ENCODE data around the gene RHCG.

The RHCG gene

GRCh38 chr15:89502867-89503595 lies 6.6 kb upstream of the RHCG start:
- no peak for DNase-seq

DNA sequence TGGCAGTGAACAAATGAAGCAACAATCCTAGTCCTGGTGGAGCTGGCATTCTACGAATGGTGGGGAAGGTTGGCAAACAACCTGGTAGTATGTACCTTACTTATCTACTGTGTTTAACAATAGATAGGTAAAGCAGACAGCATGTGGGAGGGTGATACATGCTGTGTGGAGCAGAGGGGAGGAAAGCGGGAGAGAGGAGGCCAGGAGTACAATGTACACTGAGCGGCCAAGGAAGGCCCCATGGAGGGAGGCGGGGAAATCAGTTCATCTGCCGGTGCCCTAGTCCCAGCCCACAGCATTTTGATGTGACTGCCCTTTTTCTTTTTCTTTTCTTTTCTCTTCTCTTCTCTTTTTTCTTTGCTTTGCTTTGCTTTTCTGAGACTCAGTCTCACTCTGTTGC lies 5.3 kb upstream of the RHCG start:
- DNase-seq, result no peak

DNA sequence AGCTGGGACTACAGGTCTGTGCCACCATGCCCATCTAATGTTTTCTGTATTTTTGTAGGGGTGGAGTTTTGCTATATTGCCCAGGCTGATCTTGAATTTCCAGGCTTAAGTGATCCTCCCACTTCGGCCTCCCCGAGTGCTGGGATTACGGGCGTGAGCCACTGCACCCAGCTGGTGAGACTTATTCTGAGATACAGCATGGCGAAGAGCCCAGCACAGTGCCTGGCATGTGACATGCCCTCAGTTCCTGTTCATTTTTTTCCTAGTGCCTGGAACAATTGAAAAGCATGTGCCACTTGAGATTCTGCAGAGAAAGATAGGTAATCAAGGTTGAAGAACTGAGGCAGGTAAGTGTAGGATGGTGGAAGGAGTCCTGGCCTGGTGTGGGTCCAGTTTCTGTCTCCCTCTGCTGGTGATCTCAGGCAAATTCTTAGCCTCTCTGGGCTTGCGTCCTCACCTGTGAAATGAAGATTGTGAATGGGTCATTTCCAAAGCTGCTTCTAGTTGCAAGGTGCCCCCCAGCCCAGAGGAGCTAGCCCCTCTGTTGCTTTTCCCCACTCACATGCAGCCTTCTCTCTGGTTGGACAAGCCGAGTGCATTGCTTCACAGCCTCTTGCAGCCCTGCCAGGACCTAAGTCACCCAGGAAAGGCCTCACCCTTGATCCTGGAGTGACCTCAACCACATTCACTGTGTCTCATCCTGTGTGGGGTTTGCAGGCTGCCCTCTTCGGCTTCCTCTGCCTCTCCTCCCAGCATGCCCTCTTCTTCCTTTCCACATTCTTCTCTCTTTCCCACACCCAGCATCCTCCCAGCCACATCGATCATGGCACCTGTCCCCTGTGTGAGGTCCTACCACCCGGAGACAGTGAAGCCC lies 4.3 kb upstream of the RHCG start:
- no peak for DNase-seq

GRCh38 chr15:89499156-89499555 lies 2.8 kb upstream of the RHCG start:
- DNase-seq, result no peak

- no peak for DNase-seq
Measured at GRCh38 chr15:89498574-89498906, 2.2 kb upstream of the RHCG start.

- no peak for DNase-seq
Measured at GRCh38 chr15:89497231-89497630, 848 bp upstream of the RHCG start.

DNA sequence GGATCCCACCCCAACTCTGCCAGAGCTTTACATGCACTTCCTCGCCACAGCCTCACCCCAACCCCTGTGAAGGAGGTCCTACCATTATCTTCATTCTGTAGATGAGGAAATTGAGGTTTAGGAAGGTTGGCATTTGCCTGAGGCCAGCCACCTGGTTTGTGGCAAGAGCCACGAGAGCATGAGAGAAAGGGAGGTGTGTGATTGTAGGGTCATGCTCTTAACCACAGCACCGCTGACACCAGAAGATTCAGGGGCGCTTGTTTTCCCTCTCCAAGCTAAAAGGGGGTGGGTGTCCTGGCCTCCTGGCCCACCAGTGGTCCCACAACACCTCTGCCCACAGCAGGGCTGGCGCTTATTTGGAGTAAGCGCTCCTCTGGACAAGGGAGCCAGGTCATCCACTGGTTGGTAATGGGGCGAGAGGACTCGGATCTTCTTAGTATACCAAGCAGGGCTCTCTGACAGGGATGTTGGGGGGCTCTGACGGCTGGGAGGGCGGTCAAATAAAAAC lies 691 bp downstream of the RHCG start:
- no peak for DNase-seq

- peak; percentile 13 for DNase-seq
Measured at GRCh38 chr15:89494941-89495637, 1.3 kb downstream of the RHCG start.

DNA sequence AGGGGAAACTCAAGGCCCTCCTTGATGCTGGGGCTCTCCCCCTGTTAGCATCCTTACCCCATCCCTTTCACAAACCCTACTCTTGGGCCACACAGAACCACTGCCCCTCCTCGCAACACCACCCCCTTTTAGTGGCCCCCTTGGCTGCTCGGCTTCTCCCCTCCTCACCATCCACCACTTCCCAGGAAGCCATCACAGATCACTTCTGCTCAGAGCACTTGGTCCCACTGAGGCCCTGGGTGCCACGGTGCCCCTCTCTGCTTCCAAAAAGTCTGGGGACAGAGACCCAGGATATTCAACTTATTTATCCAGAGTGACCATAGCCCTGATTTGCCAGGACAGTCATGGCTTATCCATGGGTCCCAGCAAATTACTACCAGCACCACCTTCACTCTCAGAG lies 2.4 kb downstream of the RHCG start:
- no peak for DNase-seq

DNA sequence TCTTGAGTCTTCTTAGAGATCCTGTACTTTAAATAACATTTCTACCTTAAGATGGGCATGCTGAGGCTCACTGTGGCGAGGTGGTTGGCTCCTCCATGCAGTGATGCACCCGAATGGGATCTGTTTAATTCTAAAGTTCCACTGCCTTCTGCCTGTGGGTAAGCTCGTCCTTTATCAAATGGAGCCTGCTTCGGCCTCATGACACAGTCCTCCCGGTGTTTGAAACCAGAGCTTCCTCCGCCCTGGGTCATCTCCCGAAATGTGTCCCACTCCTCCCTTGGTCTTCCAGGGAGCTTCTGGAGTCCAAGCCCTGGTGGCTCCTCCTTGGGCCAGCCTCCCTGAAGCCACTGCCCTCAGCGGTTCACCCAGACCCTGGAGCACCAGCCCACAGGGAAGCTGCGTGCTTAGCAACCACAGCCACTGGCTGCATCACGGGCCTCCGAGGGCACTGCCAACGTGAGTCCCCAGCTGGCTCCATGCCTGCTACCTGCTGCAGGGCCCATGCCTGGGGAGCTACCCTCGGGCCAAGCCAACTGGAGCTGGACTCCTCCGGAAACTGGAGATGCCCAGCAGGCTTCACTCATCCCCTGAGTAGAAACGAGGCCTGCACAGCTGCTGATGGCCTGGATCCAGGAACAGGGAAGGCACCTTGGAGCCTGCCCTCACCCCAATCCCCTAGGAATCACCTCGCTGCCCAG lies 3.3 kb downstream of the RHCG start:
- DNase-seq, result no peak

DNA sequence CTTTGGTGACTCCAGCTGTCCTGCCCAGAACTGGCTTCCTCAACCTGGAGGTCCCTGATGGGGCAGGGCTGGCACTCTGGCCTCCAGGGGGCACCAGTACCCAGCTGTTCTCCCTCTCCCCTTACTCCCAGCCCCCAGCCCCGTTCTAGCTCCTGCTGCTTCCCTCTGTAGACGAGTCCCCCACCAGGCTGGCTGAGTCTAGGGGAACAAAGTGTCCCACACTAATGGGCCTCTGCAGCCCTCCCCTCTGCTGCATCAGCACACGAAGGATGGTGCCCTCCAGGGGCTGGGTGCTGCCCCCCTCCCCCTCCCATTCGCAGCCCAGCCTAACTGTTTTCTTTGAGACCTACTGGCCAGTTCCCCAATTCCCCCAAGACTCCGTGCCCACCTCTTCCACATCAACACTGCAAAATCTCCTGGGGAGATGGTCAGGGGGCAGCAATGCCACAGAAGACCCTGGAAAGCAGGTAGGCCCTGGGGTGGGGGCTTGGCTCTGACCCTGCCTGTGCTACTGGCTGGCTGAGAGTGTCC lies 4.2 kb downstream of the RHCG start:
- no peak for DNase-seq

DNA sequence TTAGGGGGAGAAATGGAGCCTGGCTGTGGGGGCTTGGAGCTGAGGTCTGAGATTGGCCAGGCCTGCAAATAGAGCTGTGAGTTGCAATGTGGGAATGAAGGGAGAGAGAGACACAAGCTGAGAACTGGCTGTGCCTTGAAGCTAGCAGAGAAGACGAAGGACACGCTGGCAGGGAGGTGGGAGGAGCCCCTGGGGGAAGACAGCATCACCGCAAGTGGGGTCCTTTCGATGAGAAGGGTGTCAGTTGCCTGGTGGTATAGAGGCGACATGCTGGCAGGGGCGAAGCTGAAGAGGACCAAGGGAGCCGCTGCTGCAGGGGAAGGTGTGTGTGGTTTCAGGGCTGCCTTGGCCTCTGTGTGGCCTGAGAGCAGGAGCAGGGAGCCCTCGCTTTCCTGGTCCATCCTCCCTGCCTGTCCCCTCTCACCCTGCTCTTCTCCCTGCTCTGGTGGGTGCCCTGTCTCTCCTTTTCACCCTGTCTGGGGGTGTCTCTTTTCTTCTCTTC lies 5.5 kb downstream of the RHCG start:
- no peak for DNase-seq

DNA sequence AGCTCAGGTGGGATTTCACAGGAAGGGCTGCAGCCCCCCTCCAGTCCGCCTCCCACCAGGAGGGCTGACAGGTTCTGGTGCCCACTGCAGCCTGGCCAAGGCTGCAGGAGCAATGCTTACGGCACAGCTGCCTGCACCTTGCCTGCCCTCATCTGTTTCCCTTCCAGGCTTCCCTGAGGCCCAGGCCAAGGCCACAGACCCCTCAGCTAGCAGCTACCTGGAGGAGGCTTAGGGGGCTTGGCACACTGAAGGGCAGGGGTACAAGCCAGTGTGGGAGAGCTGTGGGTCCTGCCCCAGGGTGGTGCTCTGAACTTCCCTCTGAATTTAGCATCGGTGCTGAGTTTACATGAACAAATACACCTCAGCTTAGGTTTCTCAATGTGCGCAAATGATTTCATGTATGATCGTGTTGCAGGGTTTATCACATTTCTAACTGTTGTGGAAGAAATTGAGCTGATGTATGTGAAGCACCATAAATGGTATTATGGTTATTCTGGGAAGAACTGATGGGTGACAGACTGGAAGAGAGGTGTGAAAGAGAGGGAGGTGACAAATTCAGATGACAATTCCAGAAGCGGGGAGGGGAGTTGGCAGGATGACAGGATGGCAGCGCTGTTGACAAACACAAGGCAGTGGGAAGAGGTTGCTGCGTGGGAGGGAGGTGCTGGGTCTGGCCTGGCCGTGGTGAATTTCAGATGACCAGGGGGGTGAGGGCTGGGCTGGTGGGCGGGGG lies 6.1 kb downstream of the RHCG start:
- DNase-seq, result no peak

- no peak for DNase-seq
Measured at GRCh38 chr15:89489376-89489775, 7.0 kb downstream of the RHCG start.

GRCh38 chr15:89487791-89488190 lies 8.6 kb downstream of the RHCG start:
- no peak for DNase-seq

GRCh38 chr15:89486726-89487050 lies 9.7 kb downstream of the RHCG start:
- no peak for DNase-seq

GRCh38 chr15:89483079-89483478 lies 13.3 kb downstream of the RHCG start:
- no peak for DNase-seq

DNA sequence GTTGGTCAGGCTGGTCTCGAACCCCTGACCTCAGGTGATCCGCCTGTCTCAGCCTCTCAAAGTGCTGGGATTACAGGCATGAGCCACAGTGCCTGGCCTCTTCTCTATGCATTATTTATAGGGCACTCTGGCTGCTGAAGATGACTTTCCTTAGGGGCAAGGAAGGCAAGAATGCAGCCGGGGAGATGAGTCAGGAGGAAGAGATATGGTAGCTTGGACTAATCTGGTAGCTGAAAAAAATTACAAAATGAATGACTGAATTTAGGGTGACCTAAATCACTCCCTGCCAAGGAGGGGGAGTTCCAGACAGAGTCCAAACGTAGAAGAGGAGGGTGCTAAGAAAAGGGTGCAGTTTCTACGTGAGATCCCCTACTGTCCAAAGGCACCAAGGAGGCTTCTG lies 14.2 kb downstream of the RHCG start:
- no peak for DNase-seq

DNA sequence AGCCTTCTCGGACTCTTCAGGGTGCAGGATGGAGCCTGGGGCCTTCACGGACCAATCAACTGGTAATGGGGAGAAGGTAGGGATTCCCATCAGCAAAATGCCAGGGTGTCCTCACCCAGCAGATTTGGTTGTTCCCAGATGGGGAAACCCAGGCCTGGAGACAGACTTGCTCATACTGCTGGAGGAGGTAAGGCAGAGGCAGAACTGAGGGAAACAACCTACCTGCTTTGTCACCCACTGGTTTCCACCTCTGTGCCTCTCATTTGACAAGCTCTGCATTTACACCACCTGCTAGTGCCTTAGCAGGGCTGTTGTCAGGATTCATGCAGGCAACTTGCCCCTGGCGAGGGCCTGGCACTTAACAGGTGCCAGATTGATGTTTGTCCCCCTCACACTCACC lies 15.9 kb downstream of the RHCG start:
- no peak for DNase-seq

DNA sequence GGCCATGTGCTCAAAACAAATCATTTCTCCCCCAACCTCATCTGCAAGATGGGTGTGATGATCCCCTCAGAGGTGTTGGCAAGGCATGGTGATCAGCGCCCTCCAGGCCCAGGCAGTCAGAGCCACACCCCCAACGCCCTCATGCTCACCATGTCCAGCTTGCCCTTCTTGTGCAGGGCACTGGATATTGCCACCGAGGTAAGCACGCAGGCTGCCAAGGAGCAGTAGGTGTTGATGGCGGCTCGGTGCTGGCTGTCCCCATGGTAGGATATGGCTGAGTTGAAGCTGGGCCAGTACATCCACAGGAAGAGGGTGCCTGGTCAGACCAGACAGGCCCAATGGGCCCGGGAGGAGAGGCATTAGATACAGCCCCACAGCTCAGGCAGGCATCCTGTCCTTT lies 17.2 kb downstream of the RHCG start:
- DNase-seq, result no peak

DNA sequence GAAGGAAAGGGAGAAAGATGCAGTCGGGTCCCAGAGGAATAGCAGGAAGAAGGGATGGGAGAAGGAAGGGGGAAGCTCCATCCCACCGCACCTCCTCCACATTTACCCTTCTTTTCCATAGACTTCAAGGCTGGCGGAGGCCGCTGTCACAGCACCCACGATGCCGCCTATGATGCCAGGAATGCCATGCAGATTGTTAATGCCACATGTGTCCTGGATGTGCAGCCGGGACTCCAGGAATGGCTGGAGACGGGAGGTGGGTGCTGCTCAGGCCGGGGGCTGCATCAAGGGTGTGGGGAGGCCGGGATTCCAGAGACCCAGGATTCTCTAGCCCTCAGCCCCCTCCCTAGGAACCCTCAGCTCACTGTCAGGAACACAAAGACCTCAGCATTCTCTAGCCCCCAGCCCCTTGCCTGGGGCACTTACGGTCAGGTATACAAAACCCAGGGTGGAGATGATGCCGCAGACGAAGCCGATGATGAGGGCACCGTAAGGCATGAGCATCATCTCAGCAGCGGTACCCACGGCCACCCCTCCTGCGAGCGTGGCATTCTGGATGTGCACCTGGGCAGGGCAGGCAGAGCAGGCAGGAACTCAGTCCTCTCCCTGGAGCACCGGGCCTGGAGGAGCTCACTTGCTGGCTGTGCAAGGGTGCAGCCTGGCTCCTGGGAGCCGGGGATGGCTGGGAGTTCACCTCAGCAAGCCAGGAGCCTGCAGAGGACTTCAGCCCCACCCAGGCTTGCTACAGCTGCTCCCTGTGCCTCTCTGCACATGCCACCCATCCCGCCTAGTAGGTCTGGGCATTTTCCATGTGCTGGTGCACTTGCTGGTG lies 18.8 kb downstream of the RHCG start:
- no peak for DNase-seq
